Testis (tissue), 3 donors: ENCODE data around the gene GDPD5. TPM values are rescaled to one million over a fixed set of nuclear protein-coding genes. Genes with fewer than 3 reads are reported as not detected.

Experiments used
- DNase-seq: peaks from one replicate; pipeline ENCODE4 v3.0.0-alpha.2; 2019
- H3K27ac ChIP-seq, 2 donors: fragments of 200-600 bp; sonication (generic); one replicate each; pipeline ENCODE4 v1.5.1; 2019
- H3K27me3 ChIP-seq: fragments of 200-600 bp; sonication (generic); one replicate; pipeline ENCODE4 v1.5.1; 2019
- H3K36me3 ChIP-seq: fragments of 200-600 bp; sonication (generic); one replicate; pipeline ENCODE4 v1.5.1; 2017; ENCODE audit warnings: low read depth; ENCODE audit errors: missing control alignments
- H3K4me1 ChIP-seq: fragments of 200-600 bp; sonication (generic); one replicate; pipeline ENCODE4 v1.5.1; 2019
- H3K4me3 ChIP-seq, 2 donors: fragments of 200-600 bp; sonication (generic); one replicate each; pipeline ENCODE4 v1.5.1; 2017 to 2019
- H3K9me3 ChIP-seq: fragments of 200-600 bp; sonication (generic); one replicate; pipeline ENCODE4 v1.5.1; 2017
- CTCF ChIP-seq, 3 experiments: fragments of 450-650 bp in 2 of 3; fragments of 200-600 bp in 1 of 3; sonication (generic) in 1 of 3; IDR thresholded peaks; one replicate each; pipeline ENCODE4 v1.5.1; 2016 to 2019; ENCODE audit warnings: antibody characterized with exemption in 3 of 3, mild to moderate bottlenecking in 2 of 3, moderate library complexity in 1 of 3
- POLR2A ChIP-seq: fragments of 450-650 bp; IDR thresholded peaks from one replicate; pipeline ENCODE4 v1.6.1; 2017; ENCODE audit warnings: antibody characterized with exemption, mild to moderate bottlenecking, moderate library complexity
- WGBS, 2 donors: methylation state at CpG; one replicate each; pipeline ENCODE4 v1.1.5; 2018; 5-methylcytosine and 5-hydroxymethylcytosine counted together
- intact Hi-C: fragments of 100-400 bp; cut with DNase I; formaldehyde crosslinking; loops from one replicate; pipeline ENCODE4 v1.15.1; 2023; ENCODE audit warnings: low total_unique reads
- polyA plus RNA-seq: library from polyadenylated mRNA; stranded (reverse); fragments of 350-450 nt; fragmentation: Illumina TruSeq; extraction: RNeasy Lipid Tissue Mini Kit (QIAGEN cat#74804); gene quantifications from one replicate; pipeline ENCODE4 v1.2.3, GENCODE V29; 2014; ENCODE audit warnings: low read depth, low replicate concordance; ENCODE audit not compliant: insufficient read depth
- total RNA-seq, 2 donors: library from RNA; depleted of rRNA; stranded (reverse); fragments of >200 nt; gene quantifications; one replicate each; pipeline ENCODE4 v1.2.3, GENCODE V29; 2016

GDPD5 gene
- total and polyA plus RNA-seq, 3 donors from 2014 or later: 43.3 to 99.5 (median 65.8) TPM

GRCh38 chr11:75478783-75479596 is 46.8 kb downstream of the GDPD5 start:
- H3K4me3 ChIP-seq: no peak overlapping the region
- intact Hi-C loops: no loop called here
- H3K27me3 ChIP-seq: no peaks in the 10 kb centered on the region
- no peaks in the 10 kb centered on the region for H3K9me3 ChIP-seq
- no peak for TF ChIP-seq CTCF (IDR thresholded peaks at IDR 0.05)
- TF ChIP-seq POLR2A: no peak
- H3K27ac ChIP-seq: no peak overlapping the region
- WGBS, 2 donors: 72 to 74% methylated on average over 5 of the region's 5 CpGs
- DNase-seq: no peak
- H3K4me1 ChIP-seq: no peaks in the 10 kb centered on the region
- H3K36me3 ChIP-seq: no peaks in the 10 kb centered on the region

GRCh38 chr11:75477614-75477935 is 48.2 kb downstream of the GDPD5 start:
- DNase-seq: no peak
- Histone ChIP-seq H3K36me3 (no peaks in the 10 kb centered on the region), H3K4me1 (no peaks in the 10 kb centered on the region), H3K27ac (no peak overlapping the region), H3K27me3 (no peaks in the 10 kb centered on the region), H3K4me3 (no peak overlapping the region), H3K9me3 (no peaks in the 10 kb centered on the region)
- TF ChIP-seq CTCF (IDR thresholded peaks at IDR 0.05): no peak
- no peak for TF ChIP-seq POLR2A
- intact Hi-C loops: no loop called here
- WGBS, 2 donors: 67 to 91% methylated on average over 1 to 12 of the region's 12 CpGs

- no peaks in the 10 kb centered on the region for H3K9me3 ChIP-seq
- H3K4me1 ChIP-seq: no peaks in the 10 kb centered on the region
- DNase-seq: no peak
- H3K4me3 ChIP-seq: no peak overlapping the region
- H3K27me3 ChIP-seq: no peaks in the 10 kb centered on the region
- TF ChIP-seq POLR2A (no peak), CTCF (IDR thresholded peaks at IDR 0.05) (no peak)
- H3K36me3 ChIP-seq: no peaks in the 10 kb centered on the region
- no peak overlapping the region for H3K27ac ChIP-seq
- 74% methylated on average over 10 of the region's 10 CpGs; no CpG with 5 or more reads in 1 of the 2 donors for WGBS, 2 donors
- intact Hi-C loops: no loop called here
These were observed 48.8 kb downstream of the GDPD5 start for GRCh38 chr11:75476739-75477613.

- no peaks in the 10 kb centered on the region for H3K27me3 ChIP-seq
- no peaks in the 10 kb centered on the region for H3K36me3 ChIP-seq
- no peaks in the 10 kb centered on the region for H3K4me1 ChIP-seq
- no peaks in the 10 kb centered on the region for H3K9me3 ChIP-seq
- WGBS, 2 donors: 79 to 85% methylated on average over 4 to 9 of the region's 9 CpGs
- H3K4me3 ChIP-seq: no peak overlapping the region
- no peak overlapping the region for H3K27ac ChIP-seq
- intact Hi-C loops: no loop called here
- peak; percentile 25 for DNase-seq
- TF ChIP-seq CTCF (IDR thresholded peaks at IDR 0.05) (no peak), POLR2A (no peak)
These were observed 49.7 kb downstream of the GDPD5 start for GRCh38 chr11:75475767-75476650.
